Fibroblast of skin of back (primary cell): ENCODE measurements around the gene NRXN3.

ENCODE experiments used
- DNase-seq: peaks from one replicate; pipeline ENCODE4 v3.0.0-alpha.2; 2013

The NRXN3 gene

GRCh38 chr14:79432640-79433039 is 1262.5 kb downstream of the NRXN3 start:
- DNase-seq, result no peak

- peak; percentile 6 for DNase-seq
These were observed 1266.2 kb downstream of the NRXN3 start for GRCh38 chr14:79436335-79436734.

GRCh38 chr14:79437951-79438350 is 1267.8 kb downstream of the NRXN3 start:
- no peak for DNase-seq

DNA sequence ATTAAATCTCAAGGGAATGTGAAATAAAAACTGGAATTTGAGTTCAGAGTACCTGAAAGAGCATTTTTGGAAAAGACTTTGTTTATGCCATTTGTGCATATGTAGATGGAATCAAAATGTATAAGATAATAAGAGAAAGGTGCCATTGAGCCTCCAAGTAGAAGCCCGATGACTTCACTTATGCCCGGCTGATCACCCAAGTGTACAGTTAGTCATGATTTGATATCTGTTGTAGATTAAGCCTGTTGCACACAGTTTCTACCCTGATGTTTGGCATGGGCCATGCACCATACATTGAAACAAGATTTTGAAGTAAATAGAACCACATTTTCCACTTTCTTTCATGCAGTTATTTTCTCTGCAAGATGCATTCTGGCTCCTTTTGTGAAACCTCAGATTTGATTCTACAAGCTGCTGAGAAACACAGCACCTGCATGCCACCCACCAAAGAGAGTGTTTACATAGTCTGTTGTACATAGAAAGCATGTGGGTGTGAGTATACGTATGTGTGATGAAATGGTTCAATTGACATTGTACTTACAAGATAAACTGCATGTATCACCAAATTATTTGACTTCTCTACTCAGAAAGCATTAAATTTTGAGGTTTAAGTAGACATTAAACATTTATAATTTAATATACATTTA is 1268.6 kb downstream of the NRXN3 start:
- no peak for DNase-seq

GRCh38 chr14:79442786-79443185 is 1272.6 kb downstream of the NRXN3 start:
- no peak for DNase-seq

GRCh38 chr14:79443602-79444001 is 1273.4 kb downstream of the NRXN3 start:
- peak; percentile 23 for DNase-seq

- no peak for DNase-seq
These were observed 1278.8 kb downstream of the NRXN3 start for GRCh38 chr14:79448960-79449359.

- DNase-seq, result no peak
These were observed 1281.4 kb downstream of the NRXN3 start for GRCh38 chr14:79451601-79452000.

DNA sequence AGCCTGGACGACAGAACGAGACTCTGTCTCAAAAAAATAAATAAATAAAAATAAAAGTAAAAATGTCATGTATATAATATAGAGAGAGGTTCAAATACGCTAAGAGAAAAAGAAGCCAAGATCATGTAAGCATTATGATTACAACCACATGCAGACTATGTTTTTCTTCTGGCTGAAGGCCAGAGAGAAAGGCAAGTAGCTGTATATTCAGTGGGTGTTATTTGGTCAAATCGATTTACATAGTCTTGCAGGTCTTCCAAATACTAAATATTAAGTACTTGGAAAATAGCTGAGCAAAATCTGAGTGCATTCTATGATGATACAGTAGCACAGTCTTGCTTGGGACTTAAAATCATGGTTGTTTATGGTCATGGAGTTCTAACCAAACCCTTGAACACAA is 1283.1 kb downstream of the NRXN3 start:
- DNase-seq, result peak; percentile 7

- peak; percentile 35 for DNase-seq
These were observed 1294.3 kb downstream of the NRXN3 start for GRCh38 chr14:79464468-79464867.

- peak; percentile 14 for DNase-seq
These were observed 1295.5 kb downstream of the NRXN3 start for GRCh38 chr14:79465651-79466050.

GRCh38 chr14:79466938-79467527 is 1296.9 kb downstream of the NRXN3 start:
- DNase-seq, result no peak

GRCh38 chr14:79467835-79468234 is 1297.7 kb downstream of the NRXN3 start:
- DNase-seq, result no peak

- DNase-seq, result no peak
These were observed 1298.3 kb downstream of the NRXN3 start for GRCh38 chr14:79468486-79468885.

DNA sequence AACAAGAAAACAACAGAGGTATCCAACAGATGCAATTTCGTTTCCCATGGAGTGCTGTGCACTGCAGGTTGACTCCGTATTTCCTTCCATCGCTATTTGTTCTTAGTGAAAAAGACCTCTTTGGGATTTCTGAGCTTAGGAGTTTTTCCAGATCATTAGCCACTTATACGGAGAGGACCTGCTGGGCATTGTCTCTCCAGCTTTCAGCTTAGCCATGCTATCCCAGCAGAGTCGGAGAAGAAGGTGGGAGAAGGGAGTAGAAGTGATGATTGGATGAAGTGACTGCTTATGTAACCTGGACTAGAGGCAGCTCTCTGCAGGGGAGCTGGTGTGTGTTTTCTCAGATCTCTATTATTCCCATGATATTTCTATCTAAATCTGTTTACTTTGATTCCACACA is 1303.5 kb downstream of the NRXN3 start:
- DNase-seq, result no peak

DNA sequence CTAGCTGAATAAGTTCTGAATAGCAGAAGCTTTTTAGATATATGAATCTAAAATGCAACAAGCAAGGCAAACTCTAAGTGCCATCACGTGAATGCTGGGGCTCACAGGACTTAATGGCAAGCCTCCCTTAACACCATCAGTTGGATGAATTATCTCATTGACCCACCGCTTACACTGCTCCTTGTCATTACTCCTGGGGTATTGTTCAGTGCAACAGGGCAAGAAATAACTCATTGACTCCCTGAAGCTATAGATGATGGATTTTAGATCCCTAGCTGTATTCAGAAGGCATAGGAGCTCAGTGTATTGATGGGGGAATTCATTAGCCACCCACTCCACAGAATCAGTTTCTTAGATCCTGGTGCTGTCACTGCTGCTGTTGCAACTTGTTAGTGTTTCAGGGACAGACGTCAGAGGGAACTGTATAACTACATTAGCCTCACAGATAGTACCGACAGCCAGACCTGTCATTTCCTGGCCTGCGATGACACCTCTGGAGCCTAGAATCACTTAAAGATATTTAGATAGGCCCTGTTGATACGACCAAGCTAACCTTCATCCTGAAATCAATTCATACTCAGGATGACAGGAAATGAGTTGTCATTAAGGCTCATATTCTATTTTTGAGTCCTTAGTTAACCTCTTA is 1305.8 kb downstream of the NRXN3 start:
- DNase-seq, result no peak

DNA sequence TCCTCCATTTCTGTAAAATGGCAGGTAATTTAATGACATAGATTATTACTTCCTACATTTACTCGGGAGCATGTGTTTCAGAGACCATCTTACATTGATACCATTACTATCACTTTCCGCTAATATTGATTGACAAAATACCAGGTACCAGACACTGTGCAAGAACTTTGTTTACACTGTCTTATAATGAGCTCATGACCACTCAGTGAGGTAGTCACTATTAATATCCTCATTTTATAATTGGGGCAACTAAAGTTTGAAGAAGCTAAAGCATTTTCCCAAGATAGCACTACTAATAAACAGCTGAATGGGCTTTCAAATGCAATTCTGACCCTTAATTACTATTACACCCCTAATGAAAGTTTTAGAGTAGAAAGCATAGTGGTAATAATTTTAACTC is 1306.4 kb downstream of the NRXN3 start:
- DNase-seq, result no peak

DNA sequence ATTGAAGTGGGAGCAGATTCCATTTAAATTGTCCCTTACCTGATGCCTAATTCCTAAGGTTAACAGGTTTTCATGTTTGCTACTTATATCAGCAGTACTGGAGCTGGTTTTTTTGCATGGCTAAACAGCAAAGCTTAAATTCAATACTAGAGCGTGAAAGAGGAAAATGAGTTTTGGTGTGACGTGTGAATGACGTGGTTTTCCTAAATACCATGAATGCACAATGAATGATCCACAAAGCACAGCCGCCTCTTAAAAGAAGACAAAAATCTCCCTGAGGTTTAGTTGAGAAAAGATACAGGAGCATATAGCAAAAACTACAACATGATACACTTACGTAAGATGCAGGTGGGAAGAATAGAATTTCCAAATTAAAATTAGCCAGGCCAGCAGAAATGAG is 1310.0 kb downstream of the NRXN3 start:
- DNase-seq, result no peak

DNA sequence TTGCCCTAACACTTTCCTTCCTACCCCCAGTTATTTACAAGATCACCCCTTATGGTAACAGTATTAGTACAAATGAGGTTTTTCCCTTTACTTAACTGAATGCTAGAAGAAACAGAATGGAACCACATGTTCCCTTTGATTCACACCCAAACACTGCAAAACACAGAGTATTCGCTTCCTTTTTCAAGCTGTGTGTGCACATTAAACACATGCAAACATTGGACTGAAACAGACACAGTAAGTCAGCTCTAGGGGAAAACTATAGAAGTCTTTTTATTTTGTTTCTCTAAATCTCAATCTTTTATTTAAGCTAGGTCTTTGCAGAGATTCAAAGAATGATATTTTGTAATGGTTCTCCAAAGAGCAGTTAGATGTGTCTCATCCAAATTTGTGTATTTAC is 1312.7 kb downstream of the NRXN3 start:
- no peak for DNase-seq

- peak; percentile 86 for DNase-seq
These were observed 1313.6 kb downstream of the NRXN3 start for GRCh38 chr14:79483477-79484388.

DNA sequence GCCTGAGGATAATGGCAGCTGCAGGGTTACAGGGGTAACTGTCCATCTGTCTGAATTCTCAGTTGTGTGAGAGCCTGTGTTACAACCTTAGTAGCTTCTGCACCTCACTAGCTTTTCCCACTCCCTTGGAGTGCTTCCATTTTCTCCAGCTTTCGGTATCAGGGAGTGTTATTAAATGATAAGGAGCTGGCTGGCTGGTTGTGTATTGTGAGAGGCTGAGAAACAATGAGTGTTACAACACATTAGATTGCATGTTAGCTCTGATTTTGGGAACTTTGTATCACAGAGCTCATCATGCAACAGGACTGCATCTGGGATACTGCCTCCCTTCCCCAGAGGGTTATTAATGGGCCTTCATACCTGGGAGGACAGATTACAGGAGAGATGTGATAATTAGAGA is 1317.5 kb downstream of the NRXN3 start:
- no peak for DNase-seq

DNA sequence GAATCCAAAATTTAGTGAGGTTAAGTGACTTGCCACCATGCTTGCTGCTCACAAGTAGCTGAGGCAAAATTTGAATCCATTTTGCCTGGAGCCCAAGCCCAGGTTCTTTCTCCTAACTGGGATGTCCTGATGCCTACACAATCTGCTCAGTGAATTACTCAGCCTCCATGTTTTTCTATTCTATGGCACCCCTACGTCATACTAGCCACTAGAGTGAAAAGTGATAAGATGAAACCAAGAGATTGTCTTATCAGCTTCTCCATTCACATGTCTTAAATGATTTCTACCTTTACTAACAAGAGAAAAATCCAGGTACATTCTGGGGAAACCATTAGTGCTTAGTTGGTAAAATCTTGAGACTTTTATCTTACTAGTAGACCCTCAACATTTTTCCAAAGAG is 1321.0 kb downstream of the NRXN3 start:
- no peak for DNase-seq

DNA sequence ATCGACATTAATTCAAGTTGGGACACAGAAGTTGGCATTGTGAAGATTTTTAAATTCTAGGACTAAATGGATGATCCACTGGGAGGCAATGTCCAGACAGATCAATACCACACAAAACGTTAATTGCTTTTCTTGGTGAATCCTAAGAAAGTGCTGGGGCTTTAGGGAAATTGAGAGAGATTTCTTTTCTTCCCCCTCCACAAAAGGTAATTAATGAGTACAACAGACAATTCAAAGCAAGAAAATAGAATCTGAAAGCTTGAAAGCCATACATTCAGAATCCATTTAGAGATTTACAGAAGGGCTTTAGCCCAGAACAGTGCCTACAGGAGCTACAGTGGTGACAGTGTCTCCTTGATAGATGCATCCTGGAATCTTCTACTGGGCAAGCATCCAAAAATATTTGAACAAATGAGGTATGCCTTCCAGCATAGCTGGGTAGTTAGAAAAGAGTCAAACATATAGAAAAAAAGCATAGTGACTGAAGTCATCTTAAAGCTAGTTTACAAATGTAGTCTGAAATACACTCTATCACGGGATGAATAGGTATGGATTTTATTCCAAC is 1323.0 kb downstream of the NRXN3 start:
- peak; percentile 68 for DNase-seq
